ENCODE measurements around the gene PHLPP1.
A peak's percentile ranks its signal among the peaks of the same experiment; 100 is the strongest.
"Not testable (repeated sequence)": the region's sequence is repeated elsewhere in the genome, so short reads cannot be mapped to it uniquely, and the experiment has no call there.

PHLPP1 gene

DNA sequence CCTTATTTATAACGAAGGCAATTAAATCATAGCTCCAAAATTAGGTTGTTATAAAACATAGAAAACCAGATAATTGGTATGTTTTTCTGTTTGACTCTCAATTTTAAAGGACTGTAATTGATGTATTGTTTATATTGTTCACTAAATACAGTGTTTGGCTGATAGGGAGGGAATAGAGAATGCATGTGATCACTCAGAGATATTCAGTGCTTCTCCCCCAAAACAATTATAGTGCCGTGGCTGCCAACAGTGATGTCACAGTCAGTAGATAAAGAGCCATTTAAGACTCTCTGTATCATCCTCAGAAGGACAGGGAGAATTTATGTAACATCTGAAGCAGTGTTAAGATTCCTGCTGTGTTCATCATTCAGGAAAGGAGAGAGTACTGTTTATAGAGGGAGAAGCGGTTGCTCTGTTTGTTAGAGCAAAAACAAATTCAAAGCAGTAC is 69.6 kb downstream of the PHLPP1 start:
- H3K4me3 Mint-ChIP-seq = peak overlapping the region; percentile 50
- peaks cover 80% of the 10 kb centered on the region for H3K4me1 Mint-ChIP-seq
- H3K36me3 Mint-ChIP-seq (ENCODE audit: low read depth) = no peaks in the 10 kb centered on the region
- H3K9me3 Mint-ChIP-seq = no peaks in the 10 kb centered on the region
- peak overlapping the region; percentile 93 for H3K27ac Mint-ChIP-seq
- peak; percentile 51 for ATAC-seq
- DNase-seq = no peak
- H3K27me3 Mint-ChIP-seq = no peaks in the 10 kb centered on the region

GRCh38 chr18:62786689-62787088 is 71.3 kb downstream of the PHLPP1 start:
- no peaks in the 10 kb centered on the region for H3K36me3 Mint-ChIP-seq (ENCODE audit: low read depth)
- peaks cover 80% of the 10 kb centered on the region for H3K4me1 Mint-ChIP-seq
- no peak for DNase-seq
- H3K9me3 Mint-ChIP-seq = no peaks in the 10 kb centered on the region
- H3K27ac Mint-ChIP-seq = no peak overlapping the region
- H3K27me3 Mint-ChIP-seq = no peaks in the 10 kb centered on the region
- no peak overlapping the region for H3K4me3 Mint-ChIP-seq
- no peak for ATAC-seq

GRCh38 chr18:62788111-62788510 is 72.8 kb downstream of the PHLPP1 start:
- Mint-ChIP-seq H3K4me1 (peaks cover 74% of the 10 kb centered on the region), H3K4me3 (no peak overlapping the region), H3K9me3 (no peaks in the 10 kb centered on the region), H3K36me3 (ENCODE audit: low read depth) (no peaks in the 10 kb centered on the region), H3K27me3 (peaks cover 2% of the 10 kb centered on the region), H3K27ac (no peak overlapping the region)
- no peak for DNase-seq
- ATAC-seq = no peak

DNA sequence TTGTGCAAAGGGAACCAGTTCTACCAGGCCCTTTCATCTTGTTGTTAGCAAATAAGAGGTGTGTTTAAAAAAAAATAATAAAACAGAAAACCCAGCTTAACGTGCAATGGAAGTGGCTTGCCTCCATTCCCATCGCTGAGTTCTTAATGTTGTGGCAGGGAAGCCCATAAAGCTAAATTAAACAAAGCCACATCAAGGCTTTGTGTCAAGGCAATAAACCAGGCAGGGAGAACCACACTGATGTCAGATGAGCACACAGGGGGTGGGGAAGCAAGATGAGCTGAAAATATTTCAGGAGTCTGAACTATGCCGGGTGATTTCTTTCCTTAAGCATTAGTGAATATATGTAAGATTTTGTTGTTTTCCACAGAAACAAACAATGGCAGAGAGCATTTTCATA is 73.5 kb downstream of the PHLPP1 start:
- H3K4me3 Mint-ChIP-seq = no peak overlapping the region
- peaks cover 66% of the 10 kb centered on the region for H3K4me1 Mint-ChIP-seq
- ATAC-seq (no peak), DNase-seq (no peak)
- peaks cover 2% of the 10 kb centered on the region for H3K27me3 Mint-ChIP-seq
- H3K27ac Mint-ChIP-seq = no peak overlapping the region
- no peaks in the 10 kb centered on the region for H3K9me3 Mint-ChIP-seq
- H3K36me3 Mint-ChIP-seq (ENCODE audit: low read depth) = no peaks in the 10 kb centered on the region

DNA sequence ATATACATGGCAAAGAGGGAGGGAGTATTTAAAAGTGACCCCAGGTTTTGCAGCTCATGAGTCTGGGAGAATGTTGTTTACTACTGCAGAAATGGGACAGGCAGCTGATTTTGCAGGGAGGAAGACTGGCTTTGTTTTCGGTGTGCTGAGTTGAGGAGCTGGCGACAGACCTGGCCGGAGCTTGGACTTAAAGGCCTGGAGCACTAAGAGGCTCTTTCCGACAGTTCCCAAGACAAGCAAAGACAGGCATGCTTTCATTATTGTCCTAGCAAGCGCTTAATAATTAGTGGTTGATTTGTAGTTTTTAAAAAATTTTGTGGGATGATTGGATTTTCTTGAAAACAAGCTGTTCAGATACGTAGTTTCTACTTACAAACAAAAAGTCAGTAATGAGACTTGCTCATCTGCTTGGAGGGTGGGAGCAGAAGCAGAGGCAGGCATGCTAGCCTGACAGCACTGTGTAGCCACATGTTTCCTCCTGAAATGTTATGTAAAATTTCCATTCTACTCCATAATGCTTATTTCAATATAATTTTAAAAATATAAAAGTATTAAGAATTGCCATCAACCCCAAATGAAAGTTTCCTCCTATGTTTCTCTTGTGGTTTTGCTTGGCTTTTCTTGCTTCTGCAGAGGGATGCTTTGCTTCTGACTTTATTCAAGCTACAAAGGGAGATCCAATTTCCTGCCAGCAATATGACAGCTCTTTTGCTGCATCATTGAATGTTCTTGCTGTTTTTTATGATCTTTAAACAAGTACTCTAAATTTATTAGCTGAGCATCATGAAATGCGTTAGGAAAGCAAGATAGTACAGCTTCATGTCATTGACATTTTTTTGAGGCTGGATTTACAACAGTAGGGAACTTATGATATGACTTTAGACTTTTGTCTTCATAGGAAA is 75.8 kb downstream of the PHLPP1 start:
- no peak for DNase-seq
- Mint-ChIP-seq H3K27me3 (peaks cover 2% of the 10 kb centered on the region), H3K36me3 (ENCODE audit: low read depth) (peaks cover 1% of the 10 kb centered on the region), H3K9me3 (no peaks in the 10 kb centered on the region), H3K4me3 (no peak overlapping the region), H3K27ac (peak overlapping the region; percentile 2), H3K4me1 (peaks cover 50% of the 10 kb centered on the region)
- ATAC-seq = no peak

DNA sequence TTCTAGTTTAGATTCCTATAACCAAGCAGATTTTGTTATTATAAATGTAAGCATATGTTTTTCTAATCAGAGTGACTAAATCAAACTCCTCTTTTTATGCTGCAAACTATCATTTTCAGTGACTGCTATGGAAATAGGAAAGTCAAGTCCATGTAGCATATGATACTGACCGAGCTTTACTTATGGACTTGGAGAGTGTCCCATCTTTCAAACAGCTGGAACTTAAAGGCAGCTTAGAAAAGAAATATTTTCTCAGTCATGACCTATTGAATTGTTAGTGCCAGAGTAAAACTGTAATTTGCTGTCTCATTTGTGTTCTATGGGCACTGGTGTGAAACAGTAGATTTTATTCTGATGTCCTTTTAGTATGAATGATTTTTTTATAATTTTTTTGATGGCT is 76.7 kb downstream of the PHLPP1 start:
- no peak for ATAC-seq
- H3K9me3 Mint-ChIP-seq = no peaks in the 10 kb centered on the region
- peaks cover 2% of the 10 kb centered on the region for H3K27me3 Mint-ChIP-seq
- peaks cover 47% of the 10 kb centered on the region for H3K4me1 Mint-ChIP-seq
- no peak for DNase-seq
- peaks cover 1% of the 10 kb centered on the region for H3K36me3 Mint-ChIP-seq (ENCODE audit: low read depth)
- H3K4me3 Mint-ChIP-seq = no peak overlapping the region
- no peak overlapping the region for H3K27ac Mint-ChIP-seq

GRCh38 chr18:62795813-62796212 is 80.5 kb downstream of the PHLPP1 start:
- ATAC-seq (no peak), DNase-seq (no peak)
- no peaks in the 10 kb centered on the region for H3K9me3 Mint-ChIP-seq
- H3K27ac Mint-ChIP-seq = no peak overlapping the region
- peaks cover 1% of the 10 kb centered on the region for H3K36me3 Mint-ChIP-seq (ENCODE audit: low read depth)
- peaks cover 2% of the 10 kb centered on the region for H3K27me3 Mint-ChIP-seq
- H3K4me1 Mint-ChIP-seq = peaks cover 20% of the 10 kb centered on the region
- no peak overlapping the region for H3K4me3 Mint-ChIP-seq

DNA sequence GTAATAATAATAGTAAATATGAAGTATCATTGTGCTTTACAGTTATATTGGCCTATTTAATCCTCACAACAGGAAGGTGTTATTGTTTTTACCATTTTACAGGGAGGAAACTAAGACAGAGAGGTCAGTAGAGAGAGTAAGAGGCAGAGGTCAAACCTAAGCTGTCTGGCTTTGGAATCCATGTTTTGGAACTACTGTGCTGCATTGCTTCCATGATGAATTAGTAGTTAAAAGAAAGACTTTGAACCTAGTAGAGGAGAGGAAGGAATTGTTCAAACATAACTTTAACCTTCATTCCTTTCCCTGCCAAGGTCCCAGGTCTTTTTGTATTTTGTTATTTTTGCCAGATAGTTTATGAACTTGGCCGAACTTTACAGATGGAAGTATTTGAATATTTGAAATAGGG is 80.9 kb downstream of the PHLPP1 start:
- H3K27ac Mint-ChIP-seq = no peak overlapping the region
- ATAC-seq (no peak), DNase-seq (no peak)
- H3K36me3 Mint-ChIP-seq (ENCODE audit: low read depth) = peaks cover 1% of the 10 kb centered on the region
- H3K9me3 Mint-ChIP-seq = no peaks in the 10 kb centered on the region
- H3K27me3 Mint-ChIP-seq = peaks cover 2% of the 10 kb centered on the region
- no peak overlapping the region for H3K4me3 Mint-ChIP-seq
- peaks cover 17% of the 10 kb centered on the region for H3K4me1 Mint-ChIP-seq

- H3K27me3 Mint-ChIP-seq = peaks cover under 1% of the 10 kb centered on the region
- peaks cover 9% of the 10 kb centered on the region for H3K4me1 Mint-ChIP-seq
- DNase-seq = no peak
- no peaks in the 10 kb centered on the region for H3K9me3 Mint-ChIP-seq
- H3K27ac Mint-ChIP-seq = no peak overlapping the region
- no peak overlapping the region for H3K4me3 Mint-ChIP-seq
- H3K36me3 Mint-ChIP-seq (ENCODE audit: low read depth) = peaks cover 1% of the 10 kb centered on the region
- no peak for ATAC-seq
Measured at GRCh38 chr18:62797329-62797728, 82.0 kb downstream of the PHLPP1 start.

DNA sequence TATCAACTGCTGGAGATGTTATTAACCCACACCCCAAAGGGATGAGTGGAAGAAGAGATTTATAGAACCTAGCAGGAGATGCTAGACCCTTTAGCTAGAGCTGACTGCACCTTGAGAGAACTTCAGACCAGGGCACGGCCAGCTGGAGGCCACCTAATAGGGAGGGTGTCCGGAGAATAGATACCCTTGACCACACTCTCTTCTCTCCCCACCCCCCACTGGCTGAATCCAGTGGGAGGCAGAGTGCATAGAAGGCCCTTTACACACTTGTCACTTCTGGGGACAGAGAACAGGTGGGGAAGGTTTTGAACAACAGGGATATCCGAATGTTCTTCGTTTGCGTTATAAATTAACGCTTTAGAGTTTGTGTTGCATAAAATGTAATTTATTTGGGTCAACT is 84.6 kb downstream of the PHLPP1 start:
- no peaks in the 10 kb centered on the region for H3K36me3 Mint-ChIP-seq (ENCODE audit: low read depth)
- no peaks in the 10 kb centered on the region for H3K9me3 Mint-ChIP-seq

DNA sequence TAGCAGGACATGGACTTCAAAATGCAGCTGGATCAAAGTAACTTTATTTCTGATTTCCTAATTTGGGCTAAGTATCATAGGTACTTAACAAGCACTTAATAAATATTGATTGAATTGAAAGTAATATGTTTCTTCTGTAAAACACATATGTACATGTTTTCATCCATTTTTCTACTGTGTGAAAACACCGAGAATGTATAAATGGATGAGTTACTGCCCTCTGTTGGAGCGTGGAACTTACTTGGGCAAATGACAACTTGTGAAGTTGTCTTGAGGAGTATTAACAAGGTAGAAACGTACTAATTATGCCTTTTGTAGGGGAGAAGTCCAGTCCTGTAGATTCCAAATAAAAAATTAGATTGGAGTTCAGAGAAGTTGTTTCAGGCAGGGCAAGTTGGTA is 87.2 kb downstream of the PHLPP1 start:
- no peak for ATAC-seq
- no peak for DNase-seq
- no peak overlapping the region for H3K27ac Mint-ChIP-seq
- no peaks in the 10 kb centered on the region for H3K9me3 Mint-ChIP-seq
- no peak overlapping the region for H3K4me3 Mint-ChIP-seq
- peaks cover 2% of the 10 kb centered on the region for H3K4me1 Mint-ChIP-seq
- no peaks in the 10 kb centered on the region for H3K27me3 Mint-ChIP-seq
- peaks cover 2% of the 10 kb centered on the region for H3K36me3 Mint-ChIP-seq (ENCODE audit: low read depth)

More for the DNA sequence above, 84.6 kb downstream of the PHLPP1 start:
- Mint-ChIP-seq H3K4me1 (peaks cover 8% of the 10 kb centered on the region), H3K4me3 (no peak overlapping the region), H3K27me3 (no peaks in the 10 kb centered on the region), H3K27ac (no peak overlapping the region)
- ATAC-seq = no peak
- DNase-seq = no peak

- Mint-ChIP-seq H3K9me3 (no peaks in the 10 kb centered on the region), H3K27ac (no peak overlapping the region)
- no peak for ATAC-seq
Measured at GRCh38 chr18:62807396-62807795, 92.1 kb downstream of the PHLPP1 start.

DNA sequence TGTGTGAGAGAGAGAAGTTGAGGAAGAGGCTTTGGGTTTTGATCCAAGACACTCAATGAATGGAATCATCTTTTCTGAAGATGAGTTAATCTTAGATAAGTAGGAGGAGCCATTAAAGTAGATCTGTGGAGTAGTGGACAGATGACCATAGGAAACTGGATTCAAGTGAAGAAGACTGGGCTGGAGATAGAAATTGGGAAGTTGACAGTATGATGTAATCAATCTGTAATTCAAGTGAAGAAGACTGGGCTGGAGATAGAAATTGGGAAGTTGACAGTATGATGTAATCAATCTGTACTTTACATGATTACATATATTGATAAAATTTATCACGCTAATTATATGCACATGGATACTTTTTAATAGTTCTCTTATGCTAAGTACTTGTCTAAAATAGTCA is 92.8 kb downstream of the PHLPP1 start:
- DNase-seq = no peak
- H3K9me3 Mint-ChIP-seq = no peaks in the 10 kb centered on the region
- no peak for ATAC-seq
- H3K27me3 Mint-ChIP-seq = no peaks in the 10 kb centered on the region
- H3K36me3 Mint-ChIP-seq (ENCODE audit: low read depth) = peaks cover 2% of the 10 kb centered on the region
- H3K27ac Mint-ChIP-seq = no peak overlapping the region
- H3K4me3 Mint-ChIP-seq = no peak overlapping the region
- H3K4me1 Mint-ChIP-seq = peaks cover 9% of the 10 kb centered on the region

More at GRCh38 chr18:62807396-62807795, 92.1 kb downstream of the PHLPP1 start:
- no peaks in the 10 kb centered on the region for H3K27me3 Mint-ChIP-seq
- DNase-seq = no peak
- no peak overlapping the region for H3K4me3 Mint-ChIP-seq
- peaks cover 2% of the 10 kb centered on the region for H3K4me1 Mint-ChIP-seq
- H3K36me3 Mint-ChIP-seq (ENCODE audit: low read depth) = peaks cover 2% of the 10 kb centered on the region

GRCh38 chr18:62809445-62809844 is 94.1 kb downstream of the PHLPP1 start:
- ATAC-seq; H3K27me3 Mint-ChIP-seq; H3K27ac Mint-ChIP-seq; H3K36me3 Mint-ChIP-seq (ENCODE audit: low read depth); H3K9me3 Mint-ChIP-seq; H3K4me3 Mint-ChIP-seq; DNase-seq: not testable (repeated sequence)
- H3K4me1 Mint-ChIP-seq = peaks cover 12% of the 10 kb centered on the region

DNA sequence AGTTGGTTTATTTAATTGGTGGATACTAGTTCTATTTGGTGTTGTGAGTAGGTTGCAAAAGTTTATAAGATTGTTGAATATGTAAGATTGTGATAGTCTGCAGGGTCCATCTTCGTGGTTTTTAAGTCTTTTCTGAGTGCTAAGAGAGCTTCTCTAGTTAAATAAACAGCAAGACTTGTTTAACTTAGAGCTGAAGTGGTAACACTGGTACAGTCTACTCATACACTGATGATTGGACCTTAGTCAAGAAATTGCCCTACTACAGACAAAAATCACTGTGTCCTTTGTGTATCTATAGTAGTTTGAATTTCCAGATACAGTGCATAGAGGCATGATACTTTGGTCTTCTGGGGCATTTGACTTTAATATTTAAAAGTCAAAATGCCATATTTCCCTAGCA is 94.6 kb downstream of the PHLPP1 start:
- Mint-ChIP-seq H3K27me3 (no peaks in the 10 kb centered on the region), H3K4me1 (peaks cover 12% of the 10 kb centered on the region), H3K9me3 (no peaks in the 10 kb centered on the region), H3K36me3 (ENCODE audit: low read depth) (peaks cover 2% of the 10 kb centered on the region), H3K4me3 (no peak overlapping the region), H3K27ac (no peak overlapping the region)
- no peak for ATAC-seq
- no peak for DNase-seq
